Measurements from ENCODE around the gene CCDC201. TPM values are rescaled to one million over a fixed set of nuclear protein-coding genes. Genes with fewer than 3 reads are reported as not detected.
A peak's percentile ranks its signal among the peaks of the same experiment; 100 is the strongest.

Gene CCDC201
- total RNA-seq, 1 donor from 2014 or later: not detected

DNA sequence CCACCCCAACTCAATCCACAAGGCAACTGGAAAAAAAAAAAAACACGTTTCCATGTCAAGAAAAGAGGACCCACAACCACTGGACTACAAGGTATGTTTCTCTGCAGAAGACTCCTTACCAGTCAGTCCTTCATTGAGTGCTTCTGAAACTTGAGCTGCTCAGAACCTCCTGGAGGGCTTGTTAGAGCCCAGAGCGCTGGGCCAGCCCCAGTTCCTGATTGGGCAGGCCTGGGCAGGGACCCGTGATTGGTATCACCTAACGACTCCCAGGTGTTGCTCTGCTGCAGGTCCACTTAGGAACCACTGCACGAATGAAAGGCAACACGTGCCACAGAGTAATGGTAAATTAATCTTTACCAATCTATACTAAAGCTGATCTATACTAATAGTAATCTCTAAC lies 473 bp upstream of the CCDC201 start:
- Mint-ChIP-seq H3K9me3 (ENCODE audit: low read depth) (no peaks in the 10 kb centered on the region), H3K36me3 (ENCODE audit: insufficient read depth) (no peaks in the 10 kb centered on the region), H3K4me1 (ENCODE audit: low read depth) (no peaks in the 10 kb centered on the region), H3K27ac (no peak overlapping the region), H3K27me3 (no peaks in the 10 kb centered on the region), H3K4me3 (ENCODE audit: low read depth) (no peak overlapping the region)
- TF ChIP-seq, protein P1, sequence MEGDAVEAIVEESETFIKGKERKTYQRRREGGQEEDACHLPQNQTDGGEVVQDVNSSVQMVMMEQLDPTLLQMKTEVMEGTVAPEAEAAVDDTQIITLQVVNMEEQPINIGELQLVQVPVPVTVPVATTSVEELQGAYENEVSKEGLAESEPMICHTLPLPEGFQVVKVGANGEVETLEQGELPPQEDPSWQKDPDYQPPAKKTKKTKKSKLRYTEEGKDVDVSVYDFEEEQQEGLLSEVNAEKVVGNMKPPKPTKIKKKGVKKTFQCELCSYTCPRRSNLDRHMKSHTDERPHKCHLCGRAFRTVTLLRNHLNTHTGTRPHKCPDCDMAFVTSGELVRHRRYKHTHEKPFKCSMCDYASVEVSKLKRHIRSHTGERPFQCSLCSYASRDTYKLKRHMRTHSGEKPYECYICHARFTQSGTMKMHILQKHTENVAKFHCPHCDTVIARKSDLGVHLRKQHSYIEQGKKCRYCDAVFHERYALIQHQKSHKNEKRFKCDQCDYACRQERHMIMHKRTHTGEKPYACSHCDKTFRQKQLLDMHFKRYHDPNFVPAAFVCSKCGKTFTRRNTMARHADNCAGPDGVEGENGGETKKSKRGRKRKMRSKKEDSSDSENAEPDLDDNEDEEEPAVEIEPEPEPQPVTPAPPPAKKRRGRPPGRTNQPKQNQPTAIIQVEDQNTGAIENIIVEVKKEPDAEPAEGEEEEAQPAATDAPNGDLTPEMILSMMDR (IDR thresholded peaks at IDR 0.05; ENCODE audit: unreplicated experiment): no peak
- no peak for DNase-seq (ENCODE audit: low spot score, unreplicated experiment)

GRCh38 chr7:45872116-45873034 lies 507 bp downstream of the CCDC201 start:
- Mint-ChIP-seq H3K9me3 (ENCODE audit: low read depth) (no peaks in the 10 kb centered on the region), H3K4me1 (ENCODE audit: low read depth) (no peaks in the 10 kb centered on the region), H3K4me3 (ENCODE audit: low read depth) (no peak overlapping the region), H3K27ac (no peak overlapping the region), H3K27me3 (no peaks in the 10 kb centered on the region), H3K36me3 (ENCODE audit: insufficient read depth) (no peaks in the 10 kb centered on the region)
- TF ChIP-seq, protein P1 (IDR thresholded peaks at IDR 0.05; ENCODE audit: unreplicated experiment): peak; percentile 73
- DNase-seq (ENCODE audit: low spot score, unreplicated experiment): no peak

- no peak overlapping the region for H3K4me3 Mint-ChIP-seq (ENCODE audit: low read depth)
- H3K27ac Mint-ChIP-seq: no peak overlapping the region
- H3K36me3 Mint-ChIP-seq (ENCODE audit: insufficient read depth): no peaks in the 10 kb centered on the region
Observed at GRCh38 chr7:45869426-45869825, 3.5 kb downstream of the CCDC201 start.

DNA sequence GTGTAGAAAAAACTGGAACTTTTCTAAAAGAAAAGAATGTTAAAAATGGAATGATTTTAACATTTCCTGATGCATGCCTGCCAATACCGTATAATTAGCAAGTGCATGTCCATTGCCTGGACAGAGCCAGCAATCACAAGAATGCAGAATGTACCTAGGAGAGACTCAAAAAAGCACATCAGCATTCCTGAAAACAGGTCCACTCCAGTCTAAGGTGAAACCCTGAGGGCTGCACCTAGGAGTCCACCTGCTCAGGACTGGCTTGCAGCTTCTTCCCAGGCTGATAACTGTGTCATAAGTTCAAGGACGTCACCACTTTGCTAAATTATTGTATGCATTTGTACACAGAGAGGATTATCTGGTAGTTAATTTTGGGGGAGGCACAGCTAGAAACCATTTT lies 5.4 kb downstream of the CCDC201 start:
- peaks cover 7% of the 10 kb centered on the region for H3K27me3 Mint-ChIP-seq
- H3K4me3 Mint-ChIP-seq (ENCODE audit: low read depth): no peak overlapping the region

More at GRCh38 chr7:45869426-45869825, 3.5 kb downstream of the CCDC201 start:
- H3K4me1 Mint-ChIP-seq (ENCODE audit: low read depth): no peaks in the 10 kb centered on the region
- no peak for DNase-seq (ENCODE audit: low spot score, unreplicated experiment)
- H3K27me3 Mint-ChIP-seq: peaks cover 3% of the 10 kb centered on the region
- H3K9me3 Mint-ChIP-seq (ENCODE audit: low read depth): no peaks in the 10 kb centered on the region
- TF ChIP-seq, protein P1 (IDR thresholded peaks at IDR 0.05; ENCODE audit: unreplicated experiment): no peak

More for the DNA sequence above, 5.4 kb downstream of the CCDC201 start:
- TF ChIP-seq, protein P1 (IDR thresholded peaks at IDR 0.05; ENCODE audit: unreplicated experiment): no peak
- no peaks in the 10 kb centered on the region for H3K4me1 Mint-ChIP-seq (ENCODE audit: low read depth)
- H3K9me3 Mint-ChIP-seq (ENCODE audit: low read depth): no peaks in the 10 kb centered on the region
- no peaks in the 10 kb centered on the region for H3K36me3 Mint-ChIP-seq (ENCODE audit: insufficient read depth)
- DNase-seq (ENCODE audit: low spot score, unreplicated experiment): no peak
- no peak overlapping the region for H3K27ac Mint-ChIP-seq

Measured in progenitor cell of endocrine pancreas (in vitro differentiated cells).